ENCODE results near the gene ST6GALNAC1. TPM values are rescaled to one million over a fixed set of nuclear protein-coding genes. Genes with fewer than 3 reads are reported as not detected.

The ST6GALNAC1 gene
- total RNA-seq, 1 donor from 2014 or later, result 4.4 TPM

- no peaks in the 10 kb centered on the region for H3K36me3 ChIP-seq
- H3K27me3 ChIP-seq, result no peaks in the 10 kb centered on the region
- no peak overlapping the region for H3K27ac ChIP-seq
- TF ChIP-seq POLR2AphosphoS5 (IDR thresholded peaks at IDR 0.05; ENCODE audit: insufficient read depth in 1 of 2, low read depth in 1 of 2) (no peak), CTCF (IDR thresholded peaks at IDR 0.05) (no peak), POLR2A (IDR thresholded peaks at IDR 0.05) (no peak)
- no peak for DNase-seq (ENCODE audit: extremely low spot score in 2 of 2)
- H3K4me1 ChIP-seq, result no peaks in the 10 kb centered on the region
- intact Hi-C loops (cut with DNase I), result no loop called here
- no peak overlapping the region for H3K4me3 ChIP-seq
- H3K9me3 ChIP-seq, result no peaks in the 10 kb centered on the region
Measured at GRCh38 chr17:76644995-76645394, 1.4 kb upstream of the ST6GALNAC1 start.

DNA sequence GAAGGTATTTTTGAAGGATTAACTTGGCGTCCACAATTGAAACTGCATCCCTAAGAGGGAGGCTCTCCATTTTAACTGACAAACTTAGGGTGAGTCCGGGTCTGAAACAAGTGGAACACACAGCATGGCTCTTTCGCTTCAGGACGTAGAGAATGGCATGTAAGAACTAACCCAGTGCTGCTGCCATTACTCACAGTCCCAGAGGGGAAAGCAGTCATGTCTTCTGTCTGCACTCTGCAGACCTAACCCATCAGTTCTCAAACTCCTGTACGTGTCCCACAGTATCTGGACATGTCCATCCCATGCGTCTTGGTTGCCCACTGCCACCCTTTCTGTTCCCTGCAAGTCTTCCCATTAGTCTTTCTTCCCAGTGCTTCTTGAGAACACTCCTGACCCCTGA, 563 bp downstream of the ST6GALNAC1 start:
- no peaks in the 10 kb centered on the region for H3K9me3 ChIP-seq
- intact Hi-C loops (cut with DNase I), result no loop called here
- no peak overlapping the region for H3K27ac ChIP-seq
- no peaks in the 10 kb centered on the region for H3K4me1 ChIP-seq
- no peak overlapping the region for H3K4me3 ChIP-seq
- H3K27me3 ChIP-seq, result no peaks in the 10 kb centered on the region
- no peaks in the 10 kb centered on the region for H3K36me3 ChIP-seq
- no peak for DNase-seq (ENCODE audit: extremely low spot score in 2 of 2)
- TF ChIP-seq POLR2AphosphoS5 (IDR thresholded peaks at IDR 0.05; ENCODE audit: insufficient read depth in 1 of 2, low read depth in 1 of 2) (no peak), POLR2A (IDR thresholded peaks at IDR 0.05) (no peak), CTCF (IDR thresholded peaks at IDR 0.05) (no peak)

GRCh38 chr17:76642032-76642561, 1.5 kb downstream of the ST6GALNAC1 start:
- intact Hi-C loops (cut with DNase I), result no loop called here
- H3K27ac ChIP-seq, result no peak overlapping the region
- no peaks in the 10 kb centered on the region for H3K36me3 ChIP-seq
- H3K9me3 ChIP-seq, result no peaks in the 10 kb centered on the region
- H3K4me1 ChIP-seq, result no peaks in the 10 kb centered on the region
- H3K27me3 ChIP-seq, result no peaks in the 10 kb centered on the region
- TF ChIP-seq POLR2A (IDR thresholded peaks at IDR 0.05) (no peak), POLR2AphosphoS5 (IDR thresholded peaks at IDR 0.05; ENCODE audit: insufficient read depth in 1 of 2, low read depth in 1 of 2) (no peak), CTCF (IDR thresholded peaks at IDR 0.05) (no peak)
- no peak for DNase-seq (ENCODE audit: extremely low spot score in 2 of 2)
- H3K4me3 ChIP-seq, result no peak overlapping the region

- intact Hi-C loops (cut with DNase I), result no loop called here
- Histone ChIP-seq H3K27me3 (no peaks in the 10 kb centered on the region), H3K4me1 (no peaks in the 10 kb centered on the region), H3K9me3 (no peaks in the 10 kb centered on the region), H3K27ac (no peak overlapping the region), H3K4me3 (no peak overlapping the region), H3K36me3 (no peaks in the 10 kb centered on the region)
- DNase-seq (ENCODE audit: extremely low spot score in 2 of 2), result no peak
- no peak for TF ChIP-seq CTCF (IDR thresholded peaks at IDR 0.05)
Measured at GRCh38 chr17:76641501-76641900, 2.1 kb downstream of the ST6GALNAC1 start.

DNA sequence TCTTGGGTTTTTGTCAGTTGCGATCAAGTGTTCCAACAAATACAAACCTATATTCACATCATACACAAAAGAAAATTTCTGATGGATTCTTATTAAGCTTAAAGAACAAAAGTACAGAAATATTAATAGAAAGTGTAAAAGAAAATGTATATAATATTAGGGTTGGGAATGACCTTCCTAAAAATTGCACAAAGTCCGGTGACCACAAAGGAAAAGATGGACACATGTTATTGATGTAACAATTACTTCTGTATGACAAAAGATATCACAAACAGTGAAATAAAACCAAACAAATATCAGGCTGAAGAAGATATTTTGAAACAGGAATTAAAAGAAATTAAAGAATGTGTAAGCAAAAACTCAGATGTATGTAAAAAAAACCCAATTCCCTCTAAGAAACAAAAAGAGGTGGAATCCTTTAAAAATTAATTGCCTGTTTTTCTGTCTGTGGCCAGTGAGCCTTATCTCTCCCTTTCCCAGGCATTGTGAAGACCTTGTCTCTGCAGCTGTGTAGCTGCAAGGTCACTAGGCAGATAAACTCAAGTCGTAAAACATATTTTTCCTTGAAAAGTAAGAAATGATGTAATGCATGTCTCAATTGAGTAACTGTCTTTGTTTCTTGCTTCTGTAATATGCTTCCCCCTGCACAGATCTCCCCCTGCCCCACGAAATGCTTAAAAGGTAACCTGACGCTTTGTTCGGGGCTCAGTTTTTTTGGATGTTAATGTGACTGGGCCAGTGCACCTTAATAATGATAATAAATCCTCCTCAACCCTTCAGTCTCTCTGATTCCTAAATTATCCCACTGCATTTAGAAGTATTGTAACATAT, 2.8 kb downstream of the ST6GALNAC1 start:
- Histone ChIP-seq H3K4me1 (no peaks in the 10 kb centered on the region), H3K27ac (no peak overlapping the region)

More for the DNA sequence above, 2.8 kb downstream of the ST6GALNAC1 start:
- Histone ChIP-seq H3K9me3 (no peaks in the 10 kb centered on the region), H3K27me3 (no peaks in the 10 kb centered on the region), H3K36me3 (no peaks in the 10 kb centered on the region), H3K4me3 (no peak overlapping the region)
- no peak for DNase-seq (ENCODE audit: extremely low spot score in 2 of 2)
- intact Hi-C loops (cut with DNase I), result no loop called here
- no peak for TF ChIP-seq POLR2A (IDR thresholded peaks at IDR 0.05)
- no peak for TF ChIP-seq CTCF (IDR thresholded peaks at IDR 0.05)
- TF ChIP-seq POLR2AphosphoS5 (IDR thresholded peaks at IDR 0.05; ENCODE audit: insufficient read depth in 1 of 2, low read depth in 1 of 2), result no peak

Data from vagina (tissue), 2 donors.